ENCODE measurements around the gene ATG4C.
"Not testable (repeated sequence)": the region's sequence is repeated elsewhere in the genome, so short reads cannot be mapped to it uniquely, and the experiment has no call there.

Gene ATG4C

DNA sequence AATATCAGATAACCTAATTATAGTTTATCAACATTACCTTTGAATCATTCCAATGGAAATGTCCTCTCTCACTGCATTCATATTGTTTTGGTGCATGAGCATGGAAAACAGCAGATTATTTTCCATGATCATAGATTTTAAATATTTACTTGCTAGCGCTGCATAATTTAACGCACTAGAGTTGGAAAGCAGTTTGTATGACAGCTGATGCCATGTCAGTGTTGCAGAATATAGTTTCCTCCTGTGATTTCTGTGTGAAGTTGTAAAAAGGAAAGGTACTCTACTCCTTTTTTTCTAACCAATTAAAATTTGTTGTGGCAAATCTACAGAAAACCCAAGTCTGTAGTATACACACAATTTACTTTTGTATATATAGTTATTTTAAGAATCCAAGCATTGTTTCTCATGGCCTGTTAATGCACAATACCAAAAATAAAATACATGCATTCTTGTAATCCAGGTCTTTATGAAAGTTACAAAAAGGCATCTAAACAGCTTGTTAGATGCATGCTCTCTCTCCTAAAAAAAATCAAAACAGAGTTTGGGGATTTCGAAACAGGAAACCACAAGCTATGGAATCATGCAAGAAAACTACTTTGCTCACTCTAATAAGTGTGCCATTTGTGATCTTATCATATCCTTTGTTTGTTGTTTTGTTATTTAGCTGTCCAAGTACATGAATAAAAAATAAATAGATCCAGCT is 1.9 kb upstream of the ATG4C start:
- Histone ChIP-seq H3K27me3 (ENCODE audit: insufficient read depth, low read length, poor library complexity) (no peaks in the 10 kb centered on the region), H3K27ac (ENCODE audit: low read length) (no peak overlapping the region), H3K4me2 (ENCODE audit: insufficient read depth, low read length) (no peak overlapping the region), H2AFZ (ENCODE audit: low read depth, low read length) (no peak overlapping the region), H3K9ac (ENCODE audit: low read depth, low read length) (no peak overlapping the region), H4K20me1 (ENCODE audit: insufficient read depth, low read length) (no peaks in the 10 kb centered on the region), H3K36me3 (ENCODE audit: insufficient read depth, low read length) (no peaks in the 10 kb centered on the region), H3K4me1 (ENCODE audit: insufficient read depth, low read length) (peaks cover 35% of the 10 kb centered on the region), H3K9me3 (ENCODE audit: insufficient read depth, low read length, severe bottlenecking) (no peaks in the 10 kb centered on the region), H3K4me3 (ENCODE audit: low read depth in 1 of 2, low read length in 2 of 2) (no peak overlapping the region), H3K79me2 (ENCODE audit: insufficient read depth, low read length) (peaks cover 27% of the 10 kb centered on the region)
- no peak for TF ChIP-seq EZH2 (IDR thresholded peaks at IDR 0.05; ENCODE audit: borderline replicate concordance, low read depth, low read length, severe bottlenecking)
- TF ChIP-seq, protein P1, sequence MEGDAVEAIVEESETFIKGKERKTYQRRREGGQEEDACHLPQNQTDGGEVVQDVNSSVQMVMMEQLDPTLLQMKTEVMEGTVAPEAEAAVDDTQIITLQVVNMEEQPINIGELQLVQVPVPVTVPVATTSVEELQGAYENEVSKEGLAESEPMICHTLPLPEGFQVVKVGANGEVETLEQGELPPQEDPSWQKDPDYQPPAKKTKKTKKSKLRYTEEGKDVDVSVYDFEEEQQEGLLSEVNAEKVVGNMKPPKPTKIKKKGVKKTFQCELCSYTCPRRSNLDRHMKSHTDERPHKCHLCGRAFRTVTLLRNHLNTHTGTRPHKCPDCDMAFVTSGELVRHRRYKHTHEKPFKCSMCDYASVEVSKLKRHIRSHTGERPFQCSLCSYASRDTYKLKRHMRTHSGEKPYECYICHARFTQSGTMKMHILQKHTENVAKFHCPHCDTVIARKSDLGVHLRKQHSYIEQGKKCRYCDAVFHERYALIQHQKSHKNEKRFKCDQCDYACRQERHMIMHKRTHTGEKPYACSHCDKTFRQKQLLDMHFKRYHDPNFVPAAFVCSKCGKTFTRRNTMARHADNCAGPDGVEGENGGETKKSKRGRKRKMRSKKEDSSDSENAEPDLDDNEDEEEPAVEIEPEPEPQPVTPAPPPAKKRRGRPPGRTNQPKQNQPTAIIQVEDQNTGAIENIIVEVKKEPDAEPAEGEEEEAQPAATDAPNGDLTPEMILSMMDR (IDR thresholded peaks at IDR 0.05; ENCODE audit: borderline replicate concordance, extremely low read depth, low read length, poor library complexity, severe bottlenecking): no peak
- ATAC-seq (ENCODE audit: insufficient read depth, low read depth) (no peak), DNase-seq (no peak)

DNA sequence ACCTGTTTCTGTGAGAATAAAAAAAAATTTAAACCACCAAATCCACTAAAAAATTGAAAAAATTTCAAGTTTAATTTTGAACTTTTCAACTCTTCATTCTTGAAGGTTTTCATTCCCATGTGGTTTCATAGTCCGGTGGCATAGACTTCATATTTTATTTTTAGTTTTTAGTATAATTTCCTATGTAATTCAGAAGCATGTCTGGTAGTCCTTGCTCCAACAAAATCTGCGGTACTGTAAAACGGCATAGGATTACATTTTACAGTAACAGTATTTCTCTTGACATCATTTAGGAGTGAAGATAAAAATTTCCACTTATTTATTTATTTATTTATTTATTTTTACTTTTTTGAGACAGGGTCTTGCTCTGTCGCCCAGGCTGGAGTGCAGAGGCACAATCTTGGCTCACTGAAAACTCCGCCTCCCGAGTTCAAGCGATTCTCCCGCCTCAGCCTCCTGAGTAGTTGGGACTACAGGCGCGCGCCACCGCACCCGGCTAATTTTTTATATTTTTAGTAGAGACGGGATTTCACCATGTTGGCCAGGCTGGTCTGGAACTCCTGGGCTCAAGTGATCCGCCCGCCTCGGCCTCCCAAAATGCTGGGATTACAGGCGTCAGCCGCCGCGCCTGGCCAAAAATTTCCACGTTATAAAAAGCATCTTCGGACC is 1.3 kb upstream of the ATG4C start:
- not testable (repeated sequence) for H3K27ac ChIP-seq (ENCODE audit: low read length); DNase-seq; H3K4me3 ChIP-seq (ENCODE audit: low read depth in 1 of 2, low read length in 2 of 2); H2AFZ ChIP-seq (ENCODE audit: low read depth, low read length); H3K4me2 ChIP-seq (ENCODE audit: insufficient read depth, low read length); H3K27me3 ChIP-seq (ENCODE audit: insufficient read depth, low read length, poor library complexity); H3K9ac ChIP-seq (ENCODE audit: low read depth, low read length); ATAC-seq (ENCODE audit: insufficient read depth, low read depth); H3K9me3 ChIP-seq (ENCODE audit: insufficient read depth, low read length, severe bottlenecking); H4K20me1 ChIP-seq (ENCODE audit: insufficient read depth, low read length); H3K36me3 ChIP-seq (ENCODE audit: insufficient read depth, low read length)
- peaks cover 30% of the 10 kb centered on the region for H3K79me2 ChIP-seq (ENCODE audit: insufficient read depth, low read length)
- H3K4me1 ChIP-seq (ENCODE audit: insufficient read depth, low read length): peaks cover 35% of the 10 kb centered on the region

DNA sequence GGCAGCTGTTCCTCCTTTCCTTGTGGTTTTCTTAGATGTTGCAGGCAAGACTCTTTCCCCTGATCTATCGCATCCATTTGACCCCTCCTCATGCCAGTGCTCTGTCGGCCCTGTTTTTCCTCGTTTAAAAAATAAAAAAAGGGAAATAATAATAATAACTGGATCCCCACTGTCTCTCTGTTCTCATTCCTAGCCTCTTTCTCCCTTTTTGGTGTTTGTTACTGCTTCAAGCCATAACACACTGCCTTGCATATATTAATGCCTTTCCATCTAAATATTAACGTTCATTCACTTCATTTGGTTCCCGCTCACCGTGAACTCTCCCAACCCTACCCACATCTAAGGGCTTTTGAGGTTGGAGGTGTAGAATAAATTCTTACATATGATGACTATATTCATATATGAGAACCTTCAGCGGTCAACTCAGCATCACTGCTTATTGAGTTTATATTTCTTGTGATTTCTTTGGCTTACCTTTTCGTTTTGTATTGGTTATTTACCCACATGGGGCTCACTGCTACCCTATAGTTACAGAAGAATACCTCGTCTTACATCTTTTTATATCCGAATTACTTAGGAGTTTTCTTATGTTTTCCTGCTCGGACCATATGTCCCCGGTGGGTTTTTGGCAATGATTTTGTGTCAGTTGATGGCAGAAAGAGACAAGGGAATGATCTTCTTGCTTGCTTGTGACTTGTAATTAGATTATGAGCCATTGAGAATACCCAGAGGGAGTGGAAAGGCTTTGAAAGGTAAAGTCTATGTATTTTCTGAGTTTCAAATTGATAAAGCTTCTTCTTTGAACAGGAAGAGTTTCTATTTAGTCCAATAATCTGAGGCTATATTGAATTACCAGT is 805 bp downstream of the ATG4C start:
- H3K4me1 ChIP-seq (ENCODE audit: insufficient read depth, low read length): peaks cover 35% of the 10 kb centered on the region
- peaks cover 40% of the 10 kb centered on the region for H3K79me2 ChIP-seq (ENCODE audit: insufficient read depth, low read length)
- H3K4me2 ChIP-seq (ENCODE audit: insufficient read depth, low read length): peak overlapping the region; percentile 86
- no peaks in the 10 kb centered on the region for H3K9me3 ChIP-seq (ENCODE audit: insufficient read depth, low read length, severe bottlenecking)
- H3K9ac ChIP-seq (ENCODE audit: low read depth, low read length): peak overlapping the region; percentile 75
- H2AFZ ChIP-seq (ENCODE audit: low read depth, low read length): peak overlapping the region; percentile 94
- peak overlapping the region; percentile 55 to 85 for H3K4me3 ChIP-seq (ENCODE audit: low read depth in 1 of 2, low read length in 2 of 2)
- ATAC-seq (ENCODE audit: insufficient read depth, low read depth) (peak; percentile 66), DNase-seq (peak; percentile 33)
- TF ChIP-seq, protein P1 (IDR thresholded peaks at IDR 0.05; ENCODE audit: borderline replicate concordance, extremely low read depth, low read length, poor library complexity, severe bottlenecking): no peak
- TF ChIP-seq EZH2 (IDR thresholded peaks at IDR 0.05; ENCODE audit: borderline replicate concordance, low read depth, low read length, severe bottlenecking): no peak
- no peaks in the 10 kb centered on the region for H3K36me3 ChIP-seq (ENCODE audit: insufficient read depth, low read length)
- no peaks in the 10 kb centered on the region for H4K20me1 ChIP-seq (ENCODE audit: insufficient read depth, low read length)
- H3K27me3 ChIP-seq (ENCODE audit: insufficient read depth, low read length, poor library complexity): no peaks in the 10 kb centered on the region
- peak overlapping the region; percentile 98 for H3K27ac ChIP-seq (ENCODE audit: low read length)

All from DND-41 (cell line).